Activated naive CD8-positive, alpha-beta T cell (primary cell): ENCODE measurements around the gene IER3IP1.
A peak's percentile ranks its signal among the peaks of the same experiment; 100 is the strongest.
"Not testable (repeated sequence)": the region's sequence is repeated elsewhere in the genome, so short reads cannot be mapped to it uniquely, and the experiment has no call there.

ENCODE experiments used
- H3K27ac Mint-ChIP-seq: one replicate; pipeline ENCODE4 v1.8.0; 2021; ENCODE audit warnings: mixed read lengths
- H3K27me3 Mint-ChIP-seq: one replicate; pipeline ENCODE4 v1.8.0; 2021; ENCODE audit warnings: mixed read lengths
- H3K36me3 Mint-ChIP-seq: one replicate; pipeline ENCODE4 v1.8.0; 2021; ENCODE audit warnings: mixed read lengths
- H3K4me1 Mint-ChIP-seq: one replicate; pipeline ENCODE4 v1.8.0; 2021; ENCODE audit warnings: low read depth, mixed read lengths
- H3K4me3 Mint-ChIP-seq: one replicate; pipeline ENCODE4 v1.8.0; 2021; ENCODE audit warnings: mild to moderate bottlenecking, mixed read lengths
- H3K9me3 Mint-ChIP-seq: one replicate; pipeline ENCODE4 v1.8.0; 2021; ENCODE audit warnings: low read depth, mixed read lengths

IER3IP1 gene

DNA sequence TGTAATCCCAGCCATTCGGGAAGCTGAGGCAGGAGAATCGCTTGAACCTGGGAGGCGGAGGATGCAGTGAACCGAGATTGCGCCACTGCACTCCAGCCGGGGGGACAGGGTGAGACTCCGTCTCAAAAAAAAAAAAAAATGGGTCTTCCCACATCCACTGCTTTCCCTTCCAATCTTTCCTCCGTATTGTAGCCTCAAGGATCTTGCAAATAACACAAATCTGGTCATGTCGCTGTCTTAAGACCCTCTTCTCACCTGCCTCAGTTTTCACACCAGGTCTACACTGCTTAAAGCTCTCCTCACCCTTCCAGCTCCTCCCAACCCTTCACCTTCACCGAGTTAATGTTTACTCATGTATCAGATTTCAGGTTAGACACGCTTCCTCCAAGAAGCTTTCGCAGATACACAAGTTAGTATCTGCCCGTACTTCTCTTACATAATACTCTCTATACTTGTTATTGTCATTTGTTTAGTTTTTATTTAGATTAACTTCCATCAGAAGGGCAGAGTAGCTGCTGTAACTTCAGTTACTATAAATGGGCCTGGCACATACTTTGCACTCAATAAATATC lies 1.5 kb downstream of the IER3IP1 start:
- H3K4me1 Mint-ChIP-seq, result peaks cover 15% of the 10 kb centered on the region
- no peaks in the 10 kb centered on the region for H3K36me3 Mint-ChIP-seq
- H3K27me3 Mint-ChIP-seq, result no peaks in the 10 kb centered on the region
- no peaks in the 10 kb centered on the region for H3K9me3 Mint-ChIP-seq
- no peak overlapping the region for H3K4me3 Mint-ChIP-seq
- no peak overlapping the region for H3K27ac Mint-ChIP-seq

DNA sequence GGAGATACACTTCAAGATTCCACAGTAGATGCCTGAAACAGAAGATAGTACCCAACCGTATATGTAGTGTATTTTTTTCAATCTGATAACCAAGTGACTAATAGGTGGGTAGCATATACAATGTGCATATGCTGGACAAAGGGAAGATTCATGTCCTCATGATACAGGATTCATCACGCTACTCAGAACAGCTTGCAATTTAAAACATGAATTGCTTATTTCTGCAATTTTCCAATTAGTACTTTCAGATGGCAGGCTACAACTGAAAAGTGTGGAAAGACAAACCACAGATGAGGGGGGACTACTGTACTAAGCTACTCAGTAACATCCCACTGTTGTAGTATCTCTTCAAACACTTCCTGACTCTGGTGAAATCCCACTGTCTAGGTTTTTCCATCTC lies 3.7 kb downstream of the IER3IP1 start:
- H3K4me1 Mint-ChIP-seq, result peaks cover 25% of the 10 kb centered on the region

GRCh38 chr18:47168913-47169312 lies 7.3 kb downstream of the IER3IP1 start:
- no peak overlapping the region for H3K4me3 Mint-ChIP-seq
- H3K27me3 Mint-ChIP-seq, result no peaks in the 10 kb centered on the region
- H3K9me3 Mint-ChIP-seq, result no peaks in the 10 kb centered on the region
- peaks cover 2% of the 10 kb centered on the region for H3K36me3 Mint-ChIP-seq
- no peak overlapping the region for H3K27ac Mint-ChIP-seq
- H3K4me1 Mint-ChIP-seq, result peaks cover 36% of the 10 kb centered on the region

More for the DNA sequence above, 3.7 kb downstream of the IER3IP1 start:
- no peak overlapping the region for H3K27ac Mint-ChIP-seq
- no peaks in the 10 kb centered on the region for H3K27me3 Mint-ChIP-seq
- no peaks in the 10 kb centered on the region for H3K36me3 Mint-ChIP-seq
- H3K4me3 Mint-ChIP-seq, result no peak overlapping the region
- no peaks in the 10 kb centered on the region for H3K9me3 Mint-ChIP-seq

DNA sequence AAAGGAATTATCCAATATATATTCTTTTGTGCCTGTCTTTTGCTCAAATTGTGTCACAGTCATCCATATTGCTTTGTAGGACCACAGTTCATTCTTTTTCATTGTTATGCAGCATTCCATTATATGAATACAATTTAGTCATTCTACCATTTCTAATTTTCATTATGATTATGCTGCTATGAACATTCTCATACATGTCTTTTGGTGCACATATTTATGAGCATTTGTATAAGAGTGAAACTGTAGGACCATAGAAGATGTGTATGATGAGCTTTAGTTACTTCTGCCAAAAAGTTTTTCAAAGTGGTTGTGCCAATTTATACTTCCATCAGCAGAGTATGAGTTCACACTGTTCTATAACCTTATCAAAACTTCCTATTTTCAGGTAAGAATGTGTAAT lies 7.7 kb downstream of the IER3IP1 start:
- peaks cover 2% of the 10 kb centered on the region for H3K36me3 Mint-ChIP-seq
- peaks cover 40% of the 10 kb centered on the region for H3K4me1 Mint-ChIP-seq
- H3K9me3 Mint-ChIP-seq, result no peaks in the 10 kb centered on the region
- H3K27me3 Mint-ChIP-seq, result no peaks in the 10 kb centered on the region
- H3K4me3 Mint-ChIP-seq, result no peak overlapping the region
- no peak overlapping the region for H3K27ac Mint-ChIP-seq

DNA sequence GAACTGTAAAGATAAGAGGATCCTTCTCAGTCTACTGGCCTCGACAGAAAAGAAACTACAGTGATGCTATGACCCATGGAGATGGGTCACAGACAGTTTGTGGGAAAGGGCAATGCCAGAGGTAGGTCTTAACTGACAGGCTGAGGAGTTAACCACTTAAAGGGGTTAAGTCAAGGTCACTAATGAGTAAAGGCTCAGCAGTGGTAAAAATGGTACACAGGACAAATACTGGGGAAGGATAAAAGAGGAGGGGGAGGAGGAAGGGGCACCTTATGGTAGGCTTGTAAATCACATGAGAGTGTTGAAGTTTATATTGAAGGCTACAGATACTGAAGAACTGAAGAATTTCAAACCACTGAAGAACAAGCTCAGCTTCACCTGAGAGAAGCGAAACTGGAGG lies 9.9 kb downstream of the IER3IP1 start:
- no peaks in the 10 kb centered on the region for H3K27me3 Mint-ChIP-seq
- no peak overlapping the region for H3K4me3 Mint-ChIP-seq
- H3K4me1 Mint-ChIP-seq, result peaks cover 47% of the 10 kb centered on the region
- H3K27ac Mint-ChIP-seq, result no peak overlapping the region
- peaks cover 2% of the 10 kb centered on the region for H3K36me3 Mint-ChIP-seq
- no peaks in the 10 kb centered on the region for H3K9me3 Mint-ChIP-seq

- Mint-ChIP-seq H3K27me3 (no peaks in the 10 kb centered on the region), H3K9me3 (no peaks in the 10 kb centered on the region), H3K27ac (no peak overlapping the region), H3K36me3 (peaks cover 2% of the 10 kb centered on the region), H3K4me1 (peaks cover 29% of the 10 kb centered on the region), H3K4me3 (no peak overlapping the region)
These were observed 12.9 kb downstream of the IER3IP1 start for GRCh38 chr18:47163241-47163640.

DNA sequence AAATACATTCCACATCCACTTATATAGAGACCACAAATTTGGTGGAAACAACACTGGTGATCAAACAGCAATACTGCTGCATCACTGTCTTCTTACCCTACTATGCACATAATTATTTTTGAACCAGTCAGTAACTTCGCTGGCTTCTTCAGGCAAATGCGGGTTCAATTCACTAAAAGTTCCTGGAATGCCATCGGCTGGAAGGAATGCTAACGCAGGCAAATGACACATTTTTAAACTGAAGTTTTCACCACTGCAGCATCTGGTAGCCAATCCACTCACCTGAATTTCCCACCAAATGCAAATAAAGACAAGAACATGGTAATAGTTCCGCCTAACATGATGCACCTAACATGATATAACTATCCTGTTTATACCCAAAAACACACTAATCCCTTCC lies 15.9 kb downstream of the IER3IP1 start:
- H3K36me3 Mint-ChIP-seq, result peaks cover 3% of the 10 kb centered on the region

GRCh38 chr18:47158404-47158803 lies 17.8 kb downstream of the IER3IP1 start:
- H3K4me1 Mint-ChIP-seq, H3K27me3 Mint-ChIP-seq, H3K36me3 Mint-ChIP-seq, H3K9me3 Mint-ChIP-seq, H3K4me3 Mint-ChIP-seq, H3K27ac Mint-ChIP-seq: not testable (repeated sequence)

More for the DNA sequence above, 15.9 kb downstream of the IER3IP1 start:
- H3K9me3 Mint-ChIP-seq, result no peaks in the 10 kb centered on the region
- H3K4me1 Mint-ChIP-seq, result peaks cover 22% of the 10 kb centered on the region
- H3K27me3 Mint-ChIP-seq, result no peaks in the 10 kb centered on the region
- H3K27ac Mint-ChIP-seq, result no peak overlapping the region
- H3K4me3 Mint-ChIP-seq, result no peak overlapping the region

DNA sequence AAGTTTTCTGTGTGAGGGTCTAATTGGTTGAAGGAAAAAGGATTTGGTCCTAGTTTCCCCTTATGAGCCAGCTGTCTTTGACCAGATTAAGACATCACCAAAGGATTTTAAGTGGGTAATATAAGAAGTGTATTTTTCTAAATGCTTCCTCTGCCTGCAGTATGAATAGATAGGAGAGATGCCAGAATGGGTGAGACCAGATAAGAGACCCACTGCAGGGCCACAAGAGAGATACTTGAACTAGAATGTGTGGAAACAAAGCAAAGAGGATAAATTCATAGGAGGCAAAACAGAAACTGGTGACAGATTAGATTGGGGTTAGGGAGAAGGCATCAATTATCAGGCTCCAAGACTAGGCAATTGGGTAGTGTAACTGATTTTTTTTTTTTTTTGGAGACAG lies 24.7 kb downstream of the IER3IP1 start:
- Mint-ChIP-seq H3K27me3 (no peaks in the 10 kb centered on the region), H3K27ac (peak overlapping the region; percentile 97), H3K9me3 (no peaks in the 10 kb centered on the region), H3K36me3 (peaks cover 11% of the 10 kb centered on the region), H3K4me3 (peak overlapping the region; percentile 98), H3K4me1 (peaks cover 42% of the 10 kb centered on the region)

DNA sequence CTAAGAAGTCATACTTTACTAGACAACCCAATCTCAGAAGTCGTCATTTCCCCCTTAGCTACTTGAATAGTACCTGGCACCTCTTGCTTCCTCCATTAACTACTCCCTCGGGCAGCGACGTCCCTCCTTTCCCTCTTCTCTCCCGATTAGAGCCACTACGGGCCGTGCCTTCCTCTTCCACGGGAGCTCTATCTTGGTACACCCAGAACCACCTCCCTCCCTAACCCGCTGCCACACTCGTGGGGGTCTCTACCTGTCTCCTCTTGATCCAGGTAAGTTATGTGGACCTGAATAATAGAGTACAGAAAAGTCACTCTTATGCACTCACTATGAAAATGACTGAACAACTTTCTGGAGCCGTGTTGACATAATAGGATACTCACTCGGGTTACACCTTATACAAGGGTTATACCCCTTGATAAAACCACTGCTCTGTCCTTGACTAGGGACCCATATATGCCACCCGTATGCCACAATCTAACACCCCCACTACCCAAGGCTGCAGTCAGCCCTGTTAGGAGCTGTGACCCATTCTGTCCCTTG lies 25.3 kb downstream of the IER3IP1 start:
- H3K36me3 Mint-ChIP-seq, result peaks cover 10% of the 10 kb centered on the region
- no peaks in the 10 kb centered on the region for H3K27me3 Mint-ChIP-seq
- peak overlapping the region; percentile 97 for H3K27ac Mint-ChIP-seq
- H3K9me3 Mint-ChIP-seq, result no peaks in the 10 kb centered on the region
- peaks cover 44% of the 10 kb centered on the region for H3K4me1 Mint-ChIP-seq
- H3K4me3 Mint-ChIP-seq, result peak overlapping the region; percentile 98

- H3K36me3 Mint-ChIP-seq, result peaks cover 10% of the 10 kb centered on the region
- peak within 1 kb of the TSS; percentile 97 for H3K27ac Mint-ChIP-seq
- H3K4me3 Mint-ChIP-seq, result peak within 1 kb of the TSS; percentile 98
- H3K9me3 Mint-ChIP-seq, result no peaks in the 10 kb centered on the region
- H3K4me1 Mint-ChIP-seq, result peaks cover 50% of the 10 kb centered on the region
- no peaks in the 10 kb centered on the region for H3K27me3 Mint-ChIP-seq
These were observed 25.9 kb downstream of the IER3IP1 start, which contains the start of gene HDHD2 for GRCh38 chr18:47150029-47150823. HDHD2 (minus strand) TSS chr18:47150500; CDS start chr18:47136439, 14,061 bp downstream.

DNA sequence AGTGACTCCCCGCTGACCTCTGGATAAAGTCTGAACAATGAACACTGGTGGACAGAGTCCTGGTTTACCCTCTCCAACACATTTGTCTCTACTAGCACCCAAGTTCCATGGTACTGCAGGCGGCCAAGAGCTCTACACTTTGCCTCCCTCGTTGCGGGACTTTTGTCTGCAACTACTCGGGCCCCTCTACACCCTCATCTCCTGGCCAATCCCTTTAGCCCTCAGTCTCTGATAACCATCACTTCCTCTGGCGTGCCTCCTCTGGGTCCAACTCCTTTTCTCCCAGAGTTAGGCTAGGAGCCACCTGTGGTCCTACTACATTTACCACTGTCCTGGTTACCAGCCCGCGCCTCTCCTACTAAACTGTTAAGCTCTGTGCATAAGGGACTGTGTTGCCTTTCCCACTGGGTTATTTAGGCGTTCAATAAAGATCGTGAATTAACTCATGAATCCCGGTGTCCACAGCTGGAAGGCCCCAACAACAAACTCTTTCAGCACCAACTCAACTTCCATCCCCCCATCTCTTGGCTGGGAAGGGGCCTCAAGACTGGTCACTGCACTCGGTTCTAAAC lies 26.6 kb downstream of the IER3IP1 start:
- Mint-ChIP-seq H3K4me1 (peaks cover 57% of the 10 kb centered on the region), H3K36me3 (peaks cover 6% of the 10 kb centered on the region), H3K27me3 (no peaks in the 10 kb centered on the region), H3K4me3 (peak overlapping the region; percentile 98), H3K27ac (peak overlapping the region; percentile 97), H3K9me3 (no peaks in the 10 kb centered on the region)

- Mint-ChIP-seq H3K36me3 (peaks cover 5% of the 10 kb centered on the region), H3K27ac (no peak overlapping the region), H3K27me3 (no peaks in the 10 kb centered on the region), H3K4me1 (peaks cover 56% of the 10 kb centered on the region), H3K9me3 (no peaks in the 10 kb centered on the region), H3K4me3 (no peak overlapping the region)
These were observed 30.0 kb downstream of the IER3IP1 start for GRCh38 chr18:47146206-47146605.

GRCh38 chr18:47143899-47144485 lies 32.2 kb downstream of the IER3IP1 start:
- no peak overlapping the region for H3K4me3 Mint-ChIP-seq
- peaks cover 14% of the 10 kb centered on the region for H3K36me3 Mint-ChIP-seq
- no peak overlapping the region for H3K27ac Mint-ChIP-seq
- no peaks in the 10 kb centered on the region for H3K27me3 Mint-ChIP-seq
- peaks cover 39% of the 10 kb centered on the region for H3K4me1 Mint-ChIP-seq
- no peaks in the 10 kb centered on the region for H3K9me3 Mint-ChIP-seq

GRCh38 chr18:47143153-47143552 lies 33.0 kb downstream of the IER3IP1 start:
- H3K4me3 Mint-ChIP-seq, result no peak overlapping the region
- H3K9me3 Mint-ChIP-seq, result no peaks in the 10 kb centered on the region
- H3K4me1 Mint-ChIP-seq, result peaks cover 30% of the 10 kb centered on the region
- H3K27me3 Mint-ChIP-seq, result no peaks in the 10 kb centered on the region
- no peak overlapping the region for H3K27ac Mint-ChIP-seq
- peaks cover 14% of the 10 kb centered on the region for H3K36me3 Mint-ChIP-seq
